Sciatic nerve (tissue), 2 donors: ENCODE data around the gene KCNIP3. TPM values are rescaled to one million over a fixed set of nuclear protein-coding genes. Genes with fewer than 3 reads are reported as not detected.
"Not testable (repeated sequence)": the region's sequence is repeated elsewhere in the genome, so short reads cannot be mapped to it uniquely, and the experiment has no call there.

Experiments
- ATAC-seq: fragments of 200-7000 bp; cut with Tn5 transposase; one replicate; pipeline ENCODE4 v1.9.1; 2020; ENCODE audit warnings: mild to moderate bottlenecking, moderate library complexity
- DNase-seq: peaks from one replicate; pipeline ENCODE4 v3.0.0-alpha.2; 2020; ENCODE audit warnings: low spot score
- intact Hi-C: fragments of 100-400 bp; cut with DNase I; formaldehyde crosslinking; loops from one replicate; pipeline ENCODE4 v1.14.2; 2022
- total RNA-seq: library from RNA; stranded (reverse); fragmentation: NEBNext Ultra II Directional; extraction: Animal tissue kit (Norgen Biotek cat#: 25700); gene quantifications from one replicate; pipeline ENCODE4 v1.2.1, GENCODE V29; 2021
- donor health status: DM: no; HTN: no; CAD: no.
- donor health status: DM: no; HTN: no; CAD: no.

KCNIP3 gene
- total RNA-seq, 1 donor from 2014 or later = 13.9 TPM

DNA sequence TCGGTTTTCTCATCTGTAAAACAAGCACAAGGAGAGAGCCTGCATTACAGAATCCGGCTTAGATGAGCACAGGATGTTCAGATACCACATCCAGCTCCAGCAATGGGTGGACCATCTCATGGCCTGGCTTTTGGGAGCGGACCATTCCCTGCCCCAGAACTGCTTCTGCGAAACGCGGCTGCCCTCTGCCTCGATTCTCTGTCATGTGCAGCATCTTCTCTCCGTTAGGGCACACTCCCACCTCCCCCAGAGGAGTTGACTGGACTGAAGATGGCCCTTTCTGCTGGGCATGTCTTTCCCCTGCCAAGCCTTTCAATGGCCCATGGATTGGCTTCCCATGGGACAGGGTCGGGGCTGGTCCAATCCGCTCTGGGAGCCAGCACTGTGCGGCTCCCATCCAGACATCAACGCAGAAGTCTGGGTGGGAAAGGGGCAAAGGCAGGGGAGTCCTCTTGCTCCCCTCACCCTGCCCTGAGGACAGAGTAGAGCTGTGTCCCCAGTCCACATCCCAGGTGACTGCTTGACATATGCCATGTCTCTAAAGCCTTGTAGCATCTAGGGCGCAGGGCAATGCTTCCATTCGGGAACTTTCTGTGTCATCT lies 91.0 kb downstream of the KCNIP3 start:
- DNase-seq (no peak), ATAC-seq (no peak)
- intact Hi-C loops = no loop called here

DNA sequence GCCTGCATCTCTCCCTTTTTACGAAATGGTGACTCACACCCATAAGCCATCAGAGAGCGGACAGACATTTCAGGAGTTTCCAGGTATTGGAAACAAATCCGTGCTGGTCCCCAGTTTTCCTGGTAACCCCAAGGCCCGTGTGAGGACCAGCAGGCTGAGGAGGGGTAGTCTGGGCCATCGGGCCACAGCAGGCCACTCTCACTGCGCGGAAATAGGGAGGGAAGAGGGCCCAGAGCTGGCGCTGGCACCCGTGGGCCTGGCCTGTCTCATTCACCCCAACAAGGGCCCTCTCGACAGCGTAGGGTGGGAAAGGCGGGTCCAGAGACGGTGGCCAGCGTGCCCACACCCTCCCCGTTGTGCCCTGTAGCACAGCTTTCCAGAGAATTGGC lies 91.7 kb downstream of the KCNIP3 start:
- ATAC-seq (no peak), DNase-seq (no peak)
- intact Hi-C loops = no loop called here

DNA sequence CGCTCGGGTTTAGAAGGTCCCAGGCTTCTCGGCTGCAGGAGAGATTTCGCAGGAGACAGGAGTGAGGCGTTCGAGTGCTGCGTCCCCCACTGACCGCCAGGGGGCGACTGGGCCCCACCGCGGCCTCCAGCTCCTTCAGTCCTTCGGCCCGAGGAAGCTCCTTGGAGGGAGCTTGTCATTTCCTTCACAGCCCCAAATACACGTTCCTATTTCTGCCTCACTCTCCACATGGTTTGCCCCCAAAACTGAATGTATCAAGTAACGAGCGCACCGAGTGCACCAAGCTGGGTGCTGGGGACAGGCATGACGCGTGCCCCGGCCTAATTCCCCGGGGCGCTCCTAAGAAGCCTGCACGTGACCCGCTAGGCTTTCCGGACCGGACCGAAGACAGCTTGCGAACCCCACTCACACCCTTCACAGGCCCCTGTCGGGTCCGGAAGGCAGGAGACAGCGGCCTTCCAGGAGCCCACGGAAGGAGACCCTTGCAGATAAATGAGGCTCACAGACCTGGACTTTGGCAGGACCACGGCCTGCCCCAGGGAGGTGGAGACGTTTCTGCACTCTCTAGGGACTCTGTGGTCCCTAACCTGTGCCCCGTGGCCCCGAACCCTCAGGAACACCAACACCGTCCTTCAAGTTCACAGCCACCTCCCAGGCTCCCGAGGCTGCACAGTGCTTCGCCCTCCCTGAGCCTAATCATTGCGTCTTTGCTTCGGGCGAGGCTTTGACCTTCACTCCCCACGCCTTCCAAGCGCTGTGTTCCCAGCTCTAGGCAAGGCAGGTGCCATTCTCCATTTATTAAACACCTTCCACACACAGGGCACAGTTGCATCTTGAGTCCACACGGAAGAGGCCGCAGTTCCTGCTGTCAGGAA lies 92.3 kb downstream of the KCNIP3 start:
- intact Hi-C loops = no loop called here
- ATAC-seq = peak; percentile 70
- peak; percentile 79 for DNase-seq

DNA sequence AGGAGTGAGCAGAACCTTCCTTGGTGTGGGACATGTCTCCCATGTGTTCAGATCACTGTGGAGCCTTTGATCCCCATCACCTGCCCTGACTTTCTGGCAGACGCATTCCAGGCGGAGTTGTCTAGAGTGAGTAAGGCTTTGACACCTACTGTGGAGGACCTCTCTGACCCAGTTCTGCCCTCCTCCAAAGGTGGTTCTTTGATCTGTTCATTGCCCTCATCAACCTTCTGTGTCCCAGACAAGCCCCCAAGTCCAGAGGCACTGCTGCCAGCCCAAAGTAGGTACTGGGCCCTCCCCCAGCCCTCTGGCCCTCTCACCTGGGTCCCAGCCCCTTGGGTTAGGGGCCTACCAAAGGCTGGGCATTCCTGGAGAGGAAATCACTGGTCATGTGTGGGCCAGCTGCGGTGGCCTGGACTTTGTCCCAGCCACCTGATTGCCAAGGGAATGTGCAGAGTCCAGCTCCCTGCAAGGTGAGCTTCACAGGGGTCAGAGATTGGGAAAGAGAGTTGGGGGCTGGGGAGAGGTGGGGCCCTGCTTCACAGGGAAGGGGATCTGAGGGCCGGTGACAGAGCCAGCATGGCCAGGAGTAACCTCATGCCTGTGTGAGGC lies 93.2 kb downstream of the KCNIP3 start:
- ATAC-seq (no peak), DNase-seq (no peak)
- intact Hi-C loops = no loop called here

DNA sequence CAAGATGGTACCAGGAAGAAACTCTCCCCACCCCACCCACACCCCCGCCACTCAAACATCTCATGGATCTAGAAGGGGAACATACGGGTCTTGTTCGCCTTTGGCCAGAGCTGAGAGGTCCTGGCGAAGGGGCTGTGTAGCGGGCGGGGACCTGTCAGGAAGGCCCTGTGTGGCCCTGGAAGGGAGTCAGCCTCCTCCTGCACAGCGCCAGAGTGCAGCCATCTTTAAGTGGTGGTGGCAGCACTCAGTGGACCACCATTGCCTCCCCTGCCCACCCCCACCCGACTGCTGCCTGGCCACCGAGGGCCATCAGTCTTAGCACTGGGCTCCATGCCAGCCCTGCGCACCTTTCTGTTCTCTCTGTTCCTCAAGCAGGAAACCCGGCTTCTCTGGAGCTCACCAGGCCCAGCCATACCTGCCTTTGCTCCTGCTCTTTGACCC lies 93.8 kb downstream of the KCNIP3 start:
- ATAC-seq (no peak), DNase-seq (no peak)
- intact Hi-C loops = no loop called here

DNA sequence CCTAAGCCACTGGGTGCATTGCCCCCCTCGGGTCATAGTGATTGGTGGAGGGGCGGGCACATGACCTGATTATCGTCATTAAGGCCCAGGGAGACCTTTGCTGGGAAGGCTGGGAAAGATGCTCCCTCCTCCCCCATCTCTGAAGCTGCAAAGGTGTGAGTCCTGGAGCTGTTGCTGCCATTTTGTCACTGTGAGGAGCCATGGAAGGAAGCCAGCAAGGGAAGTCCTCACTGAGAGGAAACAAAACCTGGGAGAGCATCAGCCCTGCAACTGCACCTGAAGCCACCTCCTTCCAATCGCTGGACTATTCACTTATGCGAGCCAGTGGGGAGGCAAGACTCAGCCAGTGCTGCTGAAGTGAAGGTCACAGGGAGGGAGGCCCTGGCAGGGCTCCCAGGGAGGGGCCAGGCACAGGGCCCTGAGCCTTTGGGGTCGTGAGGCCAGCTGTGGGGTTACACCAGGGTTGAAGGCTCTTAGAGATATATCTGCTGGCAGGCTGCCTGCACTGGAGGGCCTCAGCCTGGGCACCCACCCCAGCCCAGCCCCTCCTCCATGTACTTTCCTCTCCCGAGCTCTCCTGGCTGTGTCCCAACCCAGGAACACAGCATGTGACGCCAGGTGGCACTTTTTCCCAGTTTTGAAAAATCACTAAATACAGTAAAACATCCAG lies 94.6 kb downstream of the KCNIP3 start:
- ATAC-seq (no peak), DNase-seq (no peak)
- intact Hi-C loops = no loop called here

DNA sequence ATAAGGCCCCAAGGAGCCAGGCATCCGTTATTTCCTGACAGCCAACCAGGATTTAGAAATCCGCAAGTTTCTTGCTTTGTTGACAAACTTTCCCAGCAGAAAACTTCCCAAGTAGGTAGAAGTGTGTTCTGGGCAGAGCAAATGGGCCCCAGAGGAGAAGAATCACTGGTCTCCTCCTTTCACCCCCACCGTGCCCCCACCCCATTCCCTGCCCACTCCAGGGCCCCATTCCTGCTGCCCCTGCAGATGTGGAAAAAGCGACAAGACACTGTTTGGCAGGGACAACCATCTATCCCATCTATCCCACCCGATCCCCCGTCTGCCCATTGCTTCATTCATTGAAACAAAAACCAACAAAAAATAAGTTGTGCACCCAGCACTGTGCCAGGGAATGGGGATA lies 95.2 kb downstream of the KCNIP3 start:
- no peak for DNase-seq
- intact Hi-C loops = no loop called here
- no peak for ATAC-seq

DNA sequence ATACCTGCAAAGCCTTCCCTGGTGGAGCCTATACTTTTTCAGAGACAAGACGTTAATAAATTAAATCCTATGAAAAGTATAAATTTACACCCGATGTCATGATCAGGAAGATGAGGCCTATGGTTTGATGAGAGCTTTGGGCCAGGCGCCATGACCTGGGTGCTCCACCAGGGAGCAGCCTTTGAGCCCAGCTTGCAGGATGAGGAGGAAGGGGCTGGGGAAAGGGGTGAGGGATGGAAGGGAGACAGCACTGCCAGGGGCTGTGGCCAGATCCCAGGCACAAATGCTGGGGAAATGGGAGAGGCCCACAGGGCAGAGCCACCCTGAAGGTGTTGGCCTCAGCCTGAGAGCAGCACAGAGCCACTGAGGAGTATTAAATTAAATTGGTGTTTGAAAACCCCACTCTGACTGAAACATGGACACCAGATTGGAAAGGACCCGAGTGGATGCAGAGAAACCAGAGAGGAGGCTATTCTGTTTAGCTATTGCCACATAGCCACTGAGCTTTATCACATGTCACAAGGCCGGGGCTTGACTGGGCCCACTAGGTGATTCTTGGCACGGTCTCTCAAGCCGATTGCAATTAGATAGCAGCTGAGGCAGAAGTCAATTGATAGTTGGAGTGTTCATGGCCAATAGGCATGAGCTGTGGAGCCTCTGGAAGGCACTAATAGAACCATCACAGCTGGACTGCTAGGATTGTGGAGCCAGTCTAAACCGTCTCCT lies 95.7 kb downstream of the KCNIP3 start:
- ATAC-seq = no peak
- no peak for DNase-seq
- intact Hi-C loops = no loop called here

DNA sequence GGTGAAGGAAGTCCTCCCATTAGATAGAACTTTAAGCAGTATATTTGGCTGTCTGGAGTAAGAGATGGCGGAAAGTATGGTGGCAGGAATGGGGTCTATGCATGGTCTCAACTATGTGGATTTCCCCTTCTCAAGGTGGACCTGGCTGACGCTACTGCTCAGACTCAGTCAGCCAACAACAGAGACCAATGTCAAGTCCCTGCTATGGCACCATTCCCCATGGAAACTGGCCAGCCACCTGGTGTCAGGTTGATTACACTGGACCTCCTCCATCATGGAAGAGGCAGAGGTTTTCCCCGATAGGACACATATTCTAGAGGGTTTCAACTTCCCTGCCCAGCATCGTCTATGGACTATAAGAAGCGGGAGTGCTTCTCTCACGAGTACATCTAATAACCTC lies 96.8 kb downstream of the KCNIP3 start:
- intact Hi-C loops = no loop called here
- DNase-seq (no peak), ATAC-seq (no peak)

DNA sequence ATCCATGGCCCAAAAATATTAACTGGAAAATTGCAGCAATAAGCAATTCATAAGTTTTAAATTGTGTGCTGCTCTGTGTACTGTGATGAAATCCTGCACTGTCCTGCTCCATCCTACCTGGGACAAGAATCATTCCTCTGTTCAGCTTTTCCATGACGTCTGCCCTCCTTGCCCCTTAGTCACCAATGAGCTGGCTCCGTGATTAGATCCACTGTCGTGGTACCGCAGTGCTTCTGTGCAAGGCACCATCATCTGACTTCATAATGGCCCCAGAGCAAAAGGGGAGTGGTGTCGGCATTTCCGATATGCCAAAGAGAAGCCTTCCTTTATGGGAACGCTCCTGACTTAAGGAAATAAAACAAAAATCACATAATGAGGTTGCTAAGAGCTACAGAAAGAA lies 101.9 kb downstream of the KCNIP3 start:
- no peak for ATAC-seq
- DNase-seq = no peak
- intact Hi-C loops = no loop called here

DNA sequence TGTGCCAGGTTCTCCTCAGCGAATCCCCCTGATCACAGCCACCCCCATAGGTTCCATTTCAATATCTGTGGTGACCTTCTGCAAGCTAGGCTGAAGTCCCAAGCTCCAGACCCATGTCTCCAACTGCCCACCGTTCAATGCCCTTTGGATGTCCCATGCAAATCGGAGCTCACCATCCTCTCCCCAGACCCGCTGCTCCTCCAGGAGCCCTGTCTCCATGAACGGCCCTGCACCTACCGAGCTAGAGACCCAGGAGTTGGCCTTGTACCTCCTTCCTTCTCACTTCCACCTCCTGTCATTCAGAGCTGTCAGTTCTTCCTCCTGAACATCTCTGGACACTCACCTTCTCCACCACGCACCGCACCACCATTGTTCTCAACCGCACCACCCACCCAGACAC lies 104.3 kb downstream of the KCNIP3 start:
- DNase-seq = no peak
- intact Hi-C loops = no loop called here
- no peak for ATAC-seq

DNA sequence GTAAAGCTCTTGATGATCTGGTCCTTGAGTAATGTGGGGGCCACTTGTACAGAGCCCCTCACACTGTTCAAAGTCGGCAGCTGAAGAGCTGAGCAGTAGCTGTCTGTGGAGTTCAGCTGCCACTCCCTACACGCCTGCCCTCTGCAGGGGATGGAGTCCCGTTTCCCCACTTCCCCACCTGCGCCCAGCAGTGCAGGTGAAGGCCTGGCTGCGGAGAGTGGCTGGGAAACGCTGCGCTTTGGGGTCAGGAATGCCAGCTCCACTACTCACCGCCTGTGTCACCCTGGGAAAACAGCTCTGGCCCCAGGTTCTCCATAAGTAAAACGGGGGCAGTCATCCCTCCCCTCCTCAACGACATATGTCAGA lies 104.8 kb downstream of the KCNIP3 start:
- DNase-seq, intact Hi-C loops: not testable (repeated sequence)
- peak; percentile 53 for ATAC-seq

DNA sequence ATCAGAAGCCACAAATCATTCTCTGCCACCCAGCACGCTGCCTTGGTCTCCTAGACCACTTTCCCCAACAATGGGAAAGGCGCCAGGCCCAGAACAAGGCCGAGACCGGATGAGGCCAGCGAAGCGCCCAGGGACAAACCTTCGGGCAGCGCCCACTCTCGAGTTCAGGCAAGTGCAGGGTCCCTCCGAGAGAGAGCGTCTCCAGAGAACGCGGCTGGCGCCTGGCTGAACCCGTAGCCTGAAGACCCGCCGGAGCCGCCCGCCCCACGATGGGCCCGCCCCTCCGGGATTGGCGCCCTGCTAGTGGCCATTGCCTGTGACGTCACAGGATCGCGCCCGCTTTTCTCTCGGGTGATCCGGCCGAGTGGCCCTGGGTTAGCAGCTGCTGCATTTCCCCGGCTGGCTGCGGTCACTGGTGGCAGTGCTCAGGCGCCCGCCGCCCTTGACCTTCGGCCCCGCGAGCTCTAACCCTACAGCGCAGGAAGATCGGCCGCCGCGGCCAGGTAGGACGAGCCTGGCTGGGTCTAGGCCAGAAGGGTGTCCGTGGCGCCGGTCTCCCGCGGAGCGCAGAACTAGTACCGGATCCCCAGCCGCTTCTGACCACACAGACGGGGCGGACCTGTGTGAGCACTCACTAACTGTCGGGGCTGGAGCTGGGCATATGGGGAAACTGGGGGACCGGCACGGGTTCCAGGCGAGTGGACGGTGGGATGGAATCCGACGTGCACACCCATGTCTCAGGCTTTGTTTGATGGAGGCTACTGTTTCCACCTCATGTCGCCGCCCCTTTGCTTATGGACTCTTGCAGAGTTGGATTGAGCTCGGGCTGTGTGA lies 105.4 kb downstream of the KCNIP3 start, which contains the start of gene FAHD2A:
FAHD2A (plus strand) TSS at position 339 of the 834 bp plus-strand sequence. CDS start 2,851 bp downstream, outside the sequence.
- peak; percentile 98 for DNase-seq
- ATAC-seq = peak; percentile 99
- intact Hi-C loops = no loop called here

DNA sequence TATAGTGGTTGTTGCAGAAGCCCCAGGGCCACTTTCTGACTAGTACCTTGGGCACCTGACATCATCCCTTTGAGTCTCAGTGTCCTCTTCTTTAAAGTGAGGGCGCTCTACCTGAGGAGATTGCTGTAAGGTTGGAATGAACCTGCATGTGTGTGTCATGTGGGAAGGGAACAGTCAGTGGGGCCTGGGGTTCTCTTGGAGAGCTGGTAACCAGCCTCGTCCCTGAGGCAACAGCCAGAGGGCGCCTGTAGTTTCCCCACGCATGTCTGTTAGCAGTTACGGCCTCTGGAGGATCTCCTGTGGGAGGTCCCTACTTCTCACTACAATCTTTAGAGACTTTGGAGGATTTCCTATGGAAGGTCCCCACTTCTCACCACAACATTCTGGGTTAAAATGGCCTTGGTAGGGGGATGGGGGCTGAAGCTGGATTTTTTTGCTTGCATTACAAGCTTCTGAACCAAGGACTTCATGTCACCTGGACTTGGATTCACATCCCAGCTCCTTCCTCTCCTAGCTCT lies 106.1 kb downstream of the KCNIP3 start:
- DNase-seq, intact Hi-C loops: not testable (repeated sequence)
- ATAC-seq = peak; percentile 69

DNA sequence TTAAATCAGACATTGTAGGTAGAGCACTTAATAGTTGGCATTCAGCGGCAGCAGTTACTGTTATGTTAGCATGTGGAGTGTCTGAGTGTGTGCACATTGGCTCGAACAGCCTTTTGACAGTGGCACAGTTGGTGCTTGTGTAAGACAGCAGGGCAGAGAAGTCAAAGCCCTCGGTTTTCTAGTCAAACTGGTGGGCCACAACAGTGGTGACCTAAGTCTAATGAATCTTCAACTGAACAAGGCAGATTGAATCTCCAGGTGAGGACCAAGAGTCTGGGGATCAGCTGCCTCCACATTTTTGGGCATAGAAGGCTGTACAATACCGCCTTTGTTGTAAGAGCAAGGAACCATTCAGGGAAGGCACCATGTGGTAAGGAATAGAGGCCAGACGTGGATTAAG lies 106.7 kb downstream of the KCNIP3 start:
- DNase-seq, ATAC-seq, intact Hi-C loops: not testable (repeated sequence)

DNA sequence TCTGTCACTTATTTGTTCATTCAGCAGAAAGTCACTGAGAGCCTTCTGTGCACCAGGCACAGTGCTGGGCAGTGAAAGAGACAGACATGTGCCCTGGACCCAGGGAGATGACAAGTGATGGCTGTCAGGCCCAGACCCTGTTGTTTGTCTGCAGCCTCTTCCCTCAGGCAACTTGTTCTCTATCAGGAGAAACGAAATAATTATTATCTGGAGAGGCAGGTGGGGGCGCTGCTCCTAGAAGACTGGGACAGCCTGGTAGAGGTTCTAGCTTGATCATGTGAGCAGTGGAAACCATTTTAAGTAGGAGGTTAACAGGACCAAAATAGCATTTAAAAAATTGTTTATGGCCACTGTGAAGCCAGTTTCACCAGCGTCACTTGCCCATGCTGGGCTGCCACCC lies 107.5 kb downstream of the KCNIP3 start:
- DNase-seq, intact Hi-C loops, ATAC-seq: not testable (repeated sequence)

DNA sequence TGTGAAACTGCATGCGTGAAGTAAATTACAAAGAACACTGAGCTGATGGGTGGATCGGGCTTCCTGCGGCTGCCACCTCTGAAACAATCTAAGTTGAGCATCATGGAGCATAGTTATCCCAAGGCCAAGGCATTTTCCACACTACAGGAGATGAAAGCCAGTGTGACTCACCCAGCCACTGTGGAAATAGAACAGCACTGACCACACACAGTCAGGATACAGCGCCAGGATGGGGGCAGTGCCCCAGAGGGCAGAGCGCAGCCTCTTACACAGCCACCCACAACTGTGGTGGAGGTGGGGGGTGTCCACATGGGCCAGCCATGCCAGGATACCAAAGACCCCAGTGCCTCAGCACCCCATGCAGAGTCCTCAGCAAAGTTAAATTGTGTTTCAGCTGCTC lies 114.1 kb downstream of the KCNIP3 start:
- DNase-seq, ATAC-seq, intact Hi-C loops: not testable (repeated sequence)
